SH-SY5Y (cell line): ENCODE measurements around the gene IL17D.

Experiments used
- GATA2 ChIP-seq: IDR thresholded peaks from 2 replicates; pipeline ENCODE4 v1.6.1; 2011; ENCODE audit warnings: mild to moderate bottlenecking, low read depth, low read length
- GATA3 ChIP-seq: IDR thresholded peaks from 2 replicates; pipeline ENCODE4 v1.6.1; 2011; ENCODE audit warnings: low read depth, mild to moderate bottlenecking, low read length, moderate library complexity

IL17D gene

GRCh38 chr13:20684041-20684440 lies 19.5 kb upstream of the IL17D start:
- TF ChIP-seq GATA2 (no peak), GATA3 (no peak)

DNA sequence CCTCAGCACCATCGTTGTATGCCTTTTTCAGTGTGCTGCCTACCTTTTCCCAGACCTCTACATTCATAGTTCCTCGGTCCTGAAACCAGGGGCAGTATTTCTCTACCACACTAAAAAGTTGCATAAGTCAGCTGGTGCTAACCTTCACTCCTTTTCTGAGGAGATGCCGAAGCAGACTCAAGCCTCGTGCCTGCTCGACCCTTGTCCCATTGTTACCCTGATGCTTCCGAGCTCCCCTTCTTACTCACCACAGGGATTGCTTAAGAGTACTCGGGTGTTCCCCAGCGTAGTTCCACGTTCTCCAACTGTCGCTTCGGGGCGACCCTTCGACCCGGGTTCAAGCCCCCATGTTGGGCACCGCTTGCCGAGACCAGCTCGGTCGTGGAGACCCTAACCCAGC lies 19.0 kb upstream of the IL17D start:
- no peak for TF ChIP-seq GATA2
- no peak for TF ChIP-seq GATA3

GRCh38 chr13:20685092-20685491 lies 18.4 kb upstream of the IL17D start:
- no peak for TF ChIP-seq GATA2
- no peak for TF ChIP-seq GATA3

GRCh38 chr13:20686167-20686566 lies 17.3 kb upstream of the IL17D start:
- TF ChIP-seq GATA2 (no peak), GATA3 (no peak)

- TF ChIP-seq GATA2 (no peak), GATA3 (no peak)
These were observed 16.5 kb upstream of the IL17D start for GRCh38 chr13:20686863-20687579.

DNA sequence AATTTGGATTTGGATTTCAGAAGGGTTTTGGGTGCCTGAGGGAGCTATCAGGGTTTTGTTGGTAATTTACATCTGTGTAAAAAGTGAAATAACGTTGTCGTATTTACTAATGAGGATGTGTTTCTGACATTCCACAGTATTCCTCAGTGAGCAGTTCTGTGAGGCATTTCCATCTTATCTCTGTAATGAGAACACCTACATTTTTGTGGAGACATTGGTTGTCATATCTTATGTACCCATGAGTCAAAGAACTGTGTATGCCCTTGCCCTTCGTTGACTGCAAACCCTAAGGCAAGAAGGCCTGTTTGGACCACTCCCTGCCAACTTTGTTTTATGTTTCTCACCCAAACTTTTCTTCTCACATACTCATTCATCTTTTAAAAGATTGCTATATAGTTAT lies 14.2 kb upstream of the IL17D start:
- TF ChIP-seq GATA3 (no peak), GATA2 (no peak)

DNA sequence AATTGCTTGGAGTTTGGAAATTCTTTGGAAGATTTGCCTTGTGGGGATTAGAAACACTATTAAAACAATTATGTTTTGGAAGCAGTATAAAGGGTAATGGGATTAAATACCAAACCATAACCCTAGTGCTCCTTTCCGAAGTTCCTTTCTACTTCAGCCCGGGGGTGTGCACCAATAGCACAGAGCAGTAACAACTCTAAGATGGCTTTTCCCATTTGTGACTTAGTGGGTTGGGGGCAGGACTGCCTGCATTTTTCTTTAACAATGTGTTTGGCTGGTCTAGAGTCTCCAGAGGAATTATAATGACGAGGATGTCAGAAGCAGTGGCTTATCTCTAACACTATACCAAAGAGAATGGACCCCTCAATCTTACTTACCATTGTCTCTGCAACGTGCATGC lies 11.9 kb upstream of the IL17D start:
- TF ChIP-seq GATA3 (no peak), GATA2 (no peak)

- TF ChIP-seq GATA3 (no peak), GATA2 (no peak)
These were observed 7.4 kb upstream of the IL17D start for GRCh38 chr13:20696073-20696472.

DNA sequence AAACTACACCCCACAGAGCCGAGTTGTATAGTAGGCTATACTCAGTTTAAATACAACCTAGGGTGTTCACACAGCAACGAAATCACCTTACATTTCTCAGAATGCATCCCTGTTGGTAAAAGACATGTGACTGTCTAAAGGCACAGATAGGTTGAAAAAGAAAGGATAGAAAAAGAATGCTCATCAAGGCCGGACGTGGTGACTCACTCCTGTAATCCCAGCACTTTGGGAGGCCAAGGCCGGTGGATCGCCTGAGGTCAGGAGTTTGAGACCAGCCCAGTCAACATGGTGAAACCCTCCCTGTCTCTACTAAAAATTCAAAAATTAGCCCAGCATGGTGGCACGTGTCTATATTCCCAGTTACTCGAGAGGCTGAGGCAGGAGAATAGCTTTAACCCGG lies 3.8 kb upstream of the IL17D start:
- TF ChIP-seq GATA3 (no peak), GATA2 (no peak)

- TF ChIP-seq GATA3 (no peak), GATA2 (no peak)
These were observed 3.2 kb upstream of the IL17D start for GRCh38 chr13:20700288-20700687.

DNA sequence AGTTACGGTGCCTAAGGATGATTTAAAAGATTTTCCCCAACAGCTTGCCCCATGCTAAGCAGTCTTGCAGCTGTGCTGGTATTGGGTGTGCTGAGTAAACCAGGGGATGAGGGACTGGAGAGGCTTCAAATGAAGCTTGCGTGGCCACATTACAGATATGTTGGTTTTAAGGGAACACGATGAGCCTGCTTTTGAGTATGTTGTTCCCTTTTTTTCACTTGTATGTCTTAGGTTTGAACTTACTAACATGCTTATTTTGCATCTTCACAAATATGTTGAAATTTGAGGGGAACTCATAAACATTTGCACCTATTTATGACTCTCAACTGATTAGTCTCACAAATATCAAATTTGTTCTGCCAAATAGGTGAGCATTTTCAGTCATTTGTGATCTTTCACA lies 2.0 kb upstream of the IL17D start:
- TF ChIP-seq GATA3: no peak
- TF ChIP-seq GATA2: no peak

DNA sequence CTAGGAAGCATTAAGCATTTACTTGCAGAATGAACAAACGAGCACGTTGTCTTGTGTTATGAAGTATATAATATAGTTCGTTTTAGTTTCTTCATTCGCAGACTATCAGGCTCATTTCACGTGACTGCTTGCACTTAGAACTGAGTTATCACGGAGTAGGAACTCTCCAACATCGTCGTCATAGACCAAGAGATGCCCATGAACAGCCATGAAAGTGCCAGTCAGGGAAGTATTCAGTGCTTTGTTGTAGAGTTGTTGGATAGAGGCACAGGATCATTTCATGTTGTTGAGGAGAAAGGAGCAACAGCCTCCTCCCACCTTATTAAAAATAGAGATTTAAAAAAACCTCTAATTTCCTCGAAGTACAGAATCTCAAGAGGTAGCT lies 977 bp upstream of the IL17D start:
- TF ChIP-seq GATA3 (no peak), GATA2 (no peak)

GRCh38 chr13:20703780-20704458 lies 420 bp downstream of the IL17D start:
- TF ChIP-seq GATA3 (no peak), GATA2 (no peak)

DNA sequence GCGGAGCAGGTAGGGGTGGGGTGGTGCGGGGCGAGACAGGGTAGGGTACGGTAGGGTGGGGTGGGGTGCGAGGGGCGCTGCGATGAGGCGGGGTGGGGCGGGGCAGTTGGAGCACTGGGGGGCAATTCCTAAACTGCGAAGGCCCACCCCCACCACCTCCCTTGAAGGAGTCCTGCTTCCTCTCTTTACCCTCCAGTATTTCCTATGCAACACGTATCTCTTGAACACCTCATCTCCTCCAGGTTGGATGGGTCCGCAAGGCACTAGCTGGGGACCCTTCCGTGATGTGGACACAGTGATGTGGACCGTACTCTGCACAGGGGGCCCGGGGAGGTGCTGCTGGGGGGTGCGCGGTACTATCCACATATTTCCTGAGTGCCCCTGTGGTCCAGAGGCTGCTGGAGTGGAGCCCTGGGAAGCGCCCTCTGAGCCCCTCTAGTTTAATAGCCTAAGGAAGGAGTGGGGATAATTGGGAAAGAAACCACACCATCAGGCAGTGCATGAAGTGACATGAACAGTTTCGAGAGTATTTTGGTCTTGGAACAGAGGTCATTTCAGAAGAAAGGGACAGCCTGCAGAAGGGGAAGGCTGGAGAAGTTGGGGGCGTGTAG lies 1.1 kb downstream of the IL17D start:
- no peak for TF ChIP-seq GATA3
- TF ChIP-seq GATA2: no peak

GRCh38 chr13:20706661-20707060 lies 3.2 kb downstream of the IL17D start:
- TF ChIP-seq GATA2 (no peak), GATA3 (no peak)
